H1 (cell line): ENCODE measurements around the gene PRRG3. TPM values are rescaled to one million over a fixed set of nuclear protein-coding genes. Genes with fewer than 3 reads are reported as not detected.

Experiments used
- CTCF ChIA-PET: fragments of 300-600 bp; sonication (Branson Sonifier 250); formaldehyde crosslinking; loops from one replicate; lab custom pipeline; 2021; ENCODE audit not compliant: partially characterized antibody; lab: Charles Lee
- POLR2A ChIA-PET: fragments of 300-600 bp; sonication (Branson Sonifier 250); formaldehyde crosslinking; loops from one replicate; lab custom pipeline; 2021; ENCODE audit warnings: inconsistent platforms; ENCODE audit not compliant: partially characterized antibody; lab: Charles Lee
- DNase-seq, 2 experiments: peaks; one replicate each; pipeline versions ENCODE4 v3.0.0 to v3.0.0-alpha.2; 2010 to 2022; ENCODE audit warnings: low spot score in 2 of 2, low read depth in 1 of 2, mixed read lengths in 1 of 2
- FAIRE-seq: peaks from 2 replicates; lab custom pipeline; 2011; peaks lifted over from hg19 to GRCh38; lab: Jason Lieb, UNC
- H2AFZ ChIP-seq: 2 replicates; pipeline ENCODE4 v1.8.1; 2012; ENCODE audit warnings: low read length, inconsistent platforms
- H2AK5ac ChIP-seq: 2 replicates; pipeline ENCODE4 v1.6.1; 2013; ENCODE audit warnings: low read depth, low read length
- H2BK120ac ChIP-seq: replicated peaks from 2 replicates; pipeline ENCODE3; 2013; ENCODE audit warnings: low read depth, low read length, inconsistent platforms
- H2BK12ac ChIP-seq: 2 replicates; pipeline ENCODE4 v1.6.1; 2013; ENCODE audit warnings: low read depth, low read length
- H2BK15ac ChIP-seq: 2 replicates; pipeline ENCODE4 v1.6.1; 2013; ENCODE audit warnings: low read length
- H2BK20ac ChIP-seq: 2 replicates; pipeline ENCODE4 v1.6.1; 2013; ENCODE audit warnings: low read length
- H2BK5ac ChIP-seq: 2 replicates; pipeline ENCODE4 v1.6.1; 2013; ENCODE audit warnings: low read depth, low read length
- H3K14ac ChIP-seq: 2 replicates; pipeline ENCODE4 v1.6.1; 2013; ENCODE audit warnings: inconsistent platforms; ENCODE audit not compliant: insufficient read length
- H3K18ac ChIP-seq: 2 replicates; pipeline ENCODE4 v1.6.1; 2013; ENCODE audit warnings: low read length; ENCODE audit errors: extremely low read depth
- H3K23ac ChIP-seq: 2 replicates; pipeline ENCODE4 v1.6.1; 2013; ENCODE audit warnings: inconsistent platforms; ENCODE audit not compliant: insufficient read length
- H3K23me2 ChIP-seq: 2 replicates; pipeline ENCODE4 v1.6.1; 2013; ENCODE audit warnings: low read depth, low read length
- H3K27ac ChIP-seq: 2 replicates; pipeline ENCODE4 v1.6.1; 2011; ENCODE audit warnings: low read depth, low read length, inconsistent platforms
- H3K27me3 ChIP-seq, 4 experiments: replicated peaks in 1 of 4; 1 replicate in 1 of 4; 2 replicates in 3 of 4; pipeline versions ENCODE4 v1.6.1 to v1.8.1; 2011 to 2013; ENCODE audit warnings: low read length in 3 of 4, mild to moderate bottlenecking in 3 of 4, inconsistent platforms in 2 of 4, mixed read lengths in 2 of 4, moderate library complexity in 1 of 4; ENCODE audit not compliant: control insufficient read depth in 3 of 4, insufficient read depth in 3 of 4; ENCODE audit errors: extremely low read depth in 1 of 4
- H3K36me3 ChIP-seq, 4 experiments: 2 replicates each; pipeline versions ENCODE4 v1.6.1 to v1.8.1; 2011 to 2013; ENCODE audit warnings: mild to moderate bottlenecking in 4 of 4, low read length in 3 of 4, moderate library complexity in 2 of 4, control low read depth in 1 of 4, inconsistent platforms in 1 of 4; ENCODE audit not compliant: insufficient read depth in 4 of 4, control insufficient read depth in 2 of 4
- H3K4ac ChIP-seq: replicated peaks from 2 replicates; pipeline ENCODE3; 2013; ENCODE audit warnings: low read length, low read depth, mixed read lengths, inconsistent platforms; ENCODE audit not compliant: insufficient read length
- H3K4me1 ChIP-seq, 4 experiments: replicated peaks in 1 of 4; 1 replicate in 1 of 4; 2 replicates in 3 of 4; pipeline versions ENCODE4 v1.6.1 to v1.8.1; 2011 to 2013; ENCODE audit warnings: low read length in 3 of 4, inconsistent platforms in 2 of 4, mixed read lengths in 1 of 4; ENCODE audit not compliant: insufficient read depth in 4 of 4, control insufficient read depth in 3 of 4
- H3K4me2 ChIP-seq, 2 experiments: 2 replicates each; pipeline versions ENCODE4 v1.6.1 to v1.8.1; 2011 to 2013; ENCODE audit warnings: low read depth in 2 of 2, low read length in 2 of 2, control low read depth in 1 of 2, inconsistent platforms in 1 of 2, mild to moderate bottlenecking in 1 of 2; ENCODE audit not compliant: insufficient read depth in 1 of 2
- H3K4me3 ChIP-seq, 4 experiments: fragments of 200-600, 300-600 bp in 1 of 4; sonication (generic), shearing (Covaris generic), sonication (Bioruptor Twin) in 1 of 4; 2 replicates each; pipeline versions ENCODE4 v1.5.1 to v1.8.1; 2011 to 2016; ENCODE audit warnings: low read length in 4 of 4, low read depth in 3 of 4, control low read depth in 2 of 4, inconsistent platforms in 2 of 4, mild to moderate bottlenecking in 2 of 4, mixed read lengths in 1 of 4, moderate library complexity in 1 of 4; ENCODE audit not compliant: insufficient read depth in 2 of 4; ENCODE audit errors: extremely low read depth in 1 of 4
- H3K56ac ChIP-seq: replicated peaks from 2 replicates; pipeline ENCODE3; 2013; ENCODE audit warnings: low read depth, mild to moderate bottlenecking, mixed read lengths, low read length, inconsistent platforms; ENCODE audit not compliant: insufficient read length
- H3K79me1 ChIP-seq: 2 replicates; pipeline ENCODE4 v1.6.1; 2013; ENCODE audit warnings: low read depth, low read length, control low read depth
- H3K79me2 ChIP-seq, 2 experiments: 2 replicates each; pipeline versions ENCODE4 v1.6.1 to v1.8.1; 2012 to 2013; ENCODE audit warnings: low read length in 2 of 2, mild to moderate bottlenecking in 2 of 2, inconsistent platforms in 1 of 2; ENCODE audit not compliant: insufficient read depth in 2 of 2, control insufficient read depth in 1 of 2
- H3K9ac ChIP-seq, 4 experiments: replicated peaks in 1 of 4; 1 replicate in 1 of 4; 2 replicates in 3 of 4; pipeline versions ENCODE4 v1.6.1 to v1.8.1; 2011 to 2013; ENCODE audit warnings: low read depth in 3 of 4, low read length in 3 of 4, control low read depth in 2 of 4, mild to moderate bottlenecking in 2 of 4, moderate library complexity in 2 of 4, inconsistent platforms in 1 of 4; ENCODE audit errors: extremely low read depth in 1 of 4
- H3K9me3 ChIP-seq, 2 experiments: 2 replicates each; pipeline versions ENCODE4 v1.6.1 to v1.8.1; 2012 to 2013; ENCODE audit warnings: mild to moderate bottlenecking in 2 of 2, moderate library complexity in 2 of 2, control low read depth in 1 of 2, inconsistent platforms in 1 of 2, low read depth in 1 of 2, low read length in 1 of 2, mixed read lengths in 1 of 2; ENCODE audit not compliant: insufficient read depth in 2 of 2
- H4K20me1 ChIP-seq, 2 experiments: replicated peaks in 1 of 2; 2 replicates each; pipeline versions ENCODE3 to v1.8.1; 2011 to 2013; ENCODE audit warnings: inconsistent platforms in 2 of 2, low read length in 2 of 2, mild to moderate bottlenecking in 1 of 2; ENCODE audit not compliant: insufficient read depth in 2 of 2, control insufficient read depth in 1 of 2
- H4K5ac ChIP-seq: 2 replicates; pipeline ENCODE4 v1.6.1; 2013; ENCODE audit warnings: low read length, low read depth, mixed read lengths, inconsistent platforms; ENCODE audit not compliant: insufficient read length
- H4K8ac ChIP-seq: 2 replicates; pipeline ENCODE4 v1.8.0; 2013; ENCODE audit warnings: mild to moderate bottlenecking, moderate library complexity, low read length, inconsistent platforms; ENCODE audit not compliant: insufficient read depth; ENCODE audit errors: extremely low read depth
- H4K91ac ChIP-seq: replicated peaks from 2 replicates; pipeline ENCODE3; 2013; ENCODE audit warnings: low read length, mixed read lengths, inconsistent platforms; ENCODE audit not compliant: insufficient read length
- BACH1 ChIP-seq: IDR thresholded peaks from 2 replicates; pipeline ENCODE4 v1.6.1; 2012; ENCODE audit warnings: low read length, improper control_type of control experiment
- BCL11A ChIP-seq, 2 experiments: IDR thresholded peaks; one replicate each; pipeline ENCODE4 v1.6.1; 2011; ENCODE audit warnings: low read depth in 2 of 2, low read length in 2 of 2, mild to moderate bottlenecking in 2 of 2
- BRCA1 ChIP-seq: IDR thresholded peaks from 2 replicates; pipeline ENCODE4 v1.6.1; 2012; ENCODE audit warnings: low read depth, low read length, improper control_type of control experiment
- CBX8 ChIP-seq: fragments of 300-800, 300-1000 bp; sonication (generic); IDR thresholded peaks from 2 replicates; pipeline ENCODE4 v1.7.1; 2016; ENCODE audit warnings: low read depth, low read length, borderline replicate concordance
- CHD2 ChIP-seq: IDR thresholded peaks from 2 replicates; pipeline ENCODE4 v1.6.1; 2012; ENCODE audit warnings: low read length, improper control_type of control experiment
- EP300 ChIP-seq, 2 experiments: IDR thresholded peaks; 1 replicate in 1 of 2; 2 replicates in 1 of 2; pipeline ENCODE4 v1.6.1; 2011 to 2012; ENCODE audit warnings: low read depth in 2 of 2, low read length in 2 of 2, mild to moderate bottlenecking in 2 of 2, borderline replicate concordance in 1 of 2, inconsistent platforms in 1 of 2, moderate library complexity in 1 of 2
- JUND ChIP-seq: IDR thresholded peaks from 2 replicates; pipeline ENCODE4 v1.6.1; 2011; ENCODE audit warnings: mild to moderate bottlenecking, improper control_type of control experiment, low read length
- POLR2A ChIP-seq, 2 experiments: IDR thresholded peaks; 1 replicate in 1 of 2; 2 replicates in 1 of 2; pipeline ENCODE4 v1.6.1; 2011; ENCODE audit warnings: low read depth in 2 of 2, low read length in 2 of 2, mild to moderate bottlenecking in 2 of 2; ENCODE audit errors: control extremely low read depth in 1 of 2
- POLR2AphosphoS5 ChIP-seq: IDR thresholded peaks from 2 replicates; pipeline ENCODE4 v1.6.1; 2011; ENCODE audit warnings: low read depth, low read length
- POU5F1 ChIP-seq: IDR thresholded peaks from 2 replicates; pipeline ENCODE4 v1.6.1; 2011; ENCODE audit warnings: low read depth, mild to moderate bottlenecking, low read length, moderate library complexity
- RAD21 ChIP-seq, 2 experiments: IDR thresholded peaks in 1 of 2; conservative IDR thresholded peaks in 1 of 2; 2 replicates each; pipeline ENCODE4 v1.6.1; 2011; ENCODE audit warnings: low read depth in 2 of 2, low read length in 2 of 2, improper control_type of control experiment in 1 of 2, inconsistent platforms in 1 of 2, mild to moderate bottlenecking in 1 of 2, moderate library complexity in 1 of 2
- RXRA ChIP-seq: IDR thresholded peaks from 2 replicates; pipeline ENCODE4 v1.6.1; 2011; ENCODE audit warnings: low read depth, mild to moderate bottlenecking, low read length, moderate library complexity; ENCODE audit not compliant: insufficient read depth
- SP1 ChIP-seq: IDR thresholded peaks from 2 replicates; pipeline ENCODE4 v1.6.1; 2011; ENCODE audit warnings: low read depth, low read length
- WGBS, 2 experiments: shearing (Covaris generic) in 1 of 2; methylation state at CpG; one replicate each; pipeline versions ENCODE4 v1.1.6 to v1.1.7; 2013 to 2015; ENCODE audit warnings: low lambda C conversion rate in 2 of 2, mixed read lengths in 2 of 2, inconsistent platforms in 1 of 2, low coverage in 1 of 2, missing lambda C conversion rate in 1 of 2; ENCODE audit not compliant: insufficient replicate concordance in 2 of 2, insufficient coverage in 1 of 2, insufficient read length in 1 of 2; ENCODE audit errors: extremely low coverage in 1 of 2, missing lambda C conversion rate in 1 of 2; 5-methylcytosine and 5-hydroxymethylcytosine counted together
- polyA plus RNA-seq, 7 experiments: library from polyadenylated mRNA; depleted of rRNA in 3 of 7; stranded (reverse) in 5 of 7; unstranded in 2 of 7; fragments of >200 nt in 5 of 7; fragments of 200-250 nt in 2 of 7; gene quantifications; 1 replicate in 5 of 7; 2 replicates in 1 of 7; 4 replicates in 1 of 7; pipeline versions ENCODE4 v1.2.1 to v1.2.3, GENCODE V29; 2011 to 2013; ENCODE audit warnings: missing spikeins in 2 of 7, mixed read lengths in 2 of 7
- total RNA-seq: library from RNA; stranded (reverse); fragmentation: NEBNext Ultra II Directional; extraction: Animal tissue kit (Norgen Biotek cat#: 25700); gene quantifications from 2 replicates; pipeline ENCODE4 v1.2.1, GENCODE V29; 2021
- TF ChIP-seq, protein P1 (sequence below): IDR thresholded peaks from 2 replicates; pipeline ENCODE4 v1.6.1; 2011; ENCODE audit warnings: low read depth, mild to moderate bottlenecking, low read length; ENCODE audit not compliant: insufficient read depth
- TF ChIP-seq, protein P2 (sequence below): IDR thresholded peaks from 2 replicates; pipeline ENCODE4 v1.6.1; 2012; ENCODE audit warnings: inconsistent platforms

Gene PRRG3
- total and polyA plus RNA-seq, 2 of the 8 experiments (the other 6 are each of a cell fraction or from before 2014, with no cell fraction given), result 4.2 to 5.4 TPM

GRCh38 chrX:151700581-151700980 lies 5.3 kb downstream of the PRRG3 start:
- H3K9me3 ChIP-seq, result no peaks in the 10 kb centered on the region
- FAIRE-seq (no peak), DNase-seq (no peak)
- H4K20me1 ChIP-seq, result no peaks in the 10 kb centered on the region
- H3K4me1 ChIP-seq, result peaks cover 0 to 4% (median 0%) of the 10 kb centered on the region in 4 experiments; a peak in 1 of 7 replicates
- WGBS, 2 experiments, result 81% methylated on average over 5 of the region's 16 CpGs; no CpG with 5 or more reads in 1 of the 2 experiments
- H2AFZ ChIP-seq, result no peak overlapping the region
- H3K23ac ChIP-seq, result no peak overlapping the region
- no peak overlapping the region for H3K56ac ChIP-seq
- H3K18ac ChIP-seq, result no peak overlapping the region
- H4K5ac ChIP-seq, result no peak overlapping the region
- H2BK120ac ChIP-seq, result no peak overlapping the region
- H3K4ac ChIP-seq, result no peak overlapping the region
- H2BK15ac ChIP-seq, result no peak overlapping the region
- no peak overlapping the region for H3K4me2 ChIP-seq
- no peaks in the 10 kb centered on the region for H3K79me1 ChIP-seq
- H3K36me3 ChIP-seq, result no peaks in the 10 kb centered on the region
- no peak overlapping the region for H3K14ac ChIP-seq
- H4K91ac ChIP-seq, result no peak overlapping the region
- no peak overlapping the region for H4K8ac ChIP-seq
- peaks cover 0 to 6% (median 1%) of the 10 kb centered on the region in 4 experiments; a peak in 2 of 7 replicates for H3K27me3 ChIP-seq
- H3K79me2 ChIP-seq, result no peaks in the 10 kb centered on the region
- H3K23me2 ChIP-seq, result no peaks in the 10 kb centered on the region
- CTCF ChIA-PET, result no interaction called here
- H2BK12ac ChIP-seq, result no peak overlapping the region
- no peak overlapping the region for H3K4me3 ChIP-seq
- no peak overlapping the region for H2BK5ac ChIP-seq
- H2BK20ac ChIP-seq, result no peak overlapping the region
- H2AK5ac ChIP-seq, result no peak overlapping the region
- POLR2A ChIA-PET, result no interaction called here
- no peak overlapping the region for H3K27ac ChIP-seq
- H3K9ac ChIP-seq, result no peak overlapping the region
- TF ChIP-seq EP300 (IDR thresholded peaks at IDR 0.05; ENCODE audit: borderline replicate concordance in 1 of 2, low read depth in 2 of 2, low read length in 2 of 2) (no peak), CBX8 (no peak), POLR2A (IDR thresholded peaks at IDR 0.05; ENCODE audit: control extremely low read depth in 1 of 2, low read depth in 2 of 2, low read length in 2 of 2) (no peak), BRCA1 (no peak), RXRA (no peak), BCL11A (IDR thresholded peaks at IDR 0.05; ENCODE audit: low read depth in 2 of 2, low read length in 2 of 2) (no peak), SP1 (no peak), CHD2 (no peak), POU5F1 (no peak), BACH1 (no peak), JUND (no peak), POLR2AphosphoS5 (no peak), RAD21 (IDR thresholded peaks at IDR 0.05 in 1 of 2, conservative IDR thresholded peaks at IDR 0.05 in 1 of 2; ENCODE audit: low read depth in 2 of 2, low read length in 2 of 2) (no peak)
- TF ChIP-seq, protein P1, sequence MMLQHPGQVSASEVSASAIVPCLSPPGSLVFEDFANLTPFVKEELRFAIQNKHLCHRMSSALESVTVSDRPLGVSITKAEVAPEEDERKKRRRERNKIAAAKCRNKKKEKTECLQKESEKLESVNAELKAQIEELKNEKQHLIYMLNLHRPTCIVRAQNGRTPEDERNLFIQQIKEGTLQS, result no peak
- TF ChIP-seq, protein P2, sequence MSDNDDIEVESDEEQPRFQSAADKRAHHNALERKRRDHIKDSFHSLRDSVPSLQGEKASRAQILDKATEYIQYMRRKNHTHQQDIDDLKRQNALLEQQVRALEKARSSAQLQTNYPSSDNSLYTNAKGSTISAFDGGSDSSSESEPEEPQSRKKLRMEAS, result no peak
